ENCODE results near the gene SRPK3.

SRPK3 gene

GRCh38 chrX:153771415-153772315, 9.2 kb upstream of the SRPK3 start:
- Histone ChIP-seq H3K36me3 (ENCODE audit: control insufficient read depth, insufficient read depth, low read length) (no peaks in the 10 kb centered on the region), H3K4me1 (ENCODE audit: control insufficient read depth, insufficient read depth, low read length) (peaks cover under 1% of the 10 kb centered on the region), H3K4me3 (ENCODE audit: insufficient read depth, low read depth, low read length) (no peak overlapping the region), H3K27ac (ENCODE audit: insufficient read depth, low read depth, low read length, poor library complexity, severe bottlenecking) (no peak overlapping the region), H3K9me3 (ENCODE audit: control insufficient read depth, low read length) (no peaks in the 10 kb centered on the region), H3K27me3 (ENCODE audit: control insufficient read depth, insufficient read depth, low read length, poor library complexity, severe bottlenecking) (no peaks in the 10 kb centered on the region)
- WGBS, 2 experiments, result 91% methylated on average over 37 of the region's 37 CpGs

GRCh38 chrX:153772316-153773217, 8.3 kb upstream of the SRPK3 start:
- Histone ChIP-seq H3K27ac (ENCODE audit: insufficient read depth, low read depth, low read length, poor library complexity, severe bottlenecking) (no peak overlapping the region), H3K36me3 (ENCODE audit: control insufficient read depth, insufficient read depth, low read length) (no peaks in the 10 kb centered on the region), H3K4me3 (ENCODE audit: insufficient read depth, low read depth, low read length) (no peak overlapping the region), H3K9me3 (ENCODE audit: control insufficient read depth, low read length) (no peaks in the 10 kb centered on the region), H3K4me1 (ENCODE audit: control insufficient read depth, insufficient read depth, low read length) (no peaks in the 10 kb centered on the region), H3K27me3 (ENCODE audit: control insufficient read depth, insufficient read depth, low read length, poor library complexity, severe bottlenecking) (no peaks in the 10 kb centered on the region)
- WGBS, 2 experiments, result 88 to 90% methylated on average over 21 of the region's 21 CpGs

- WGBS, 2 experiments, result 96% methylated on average over 23 of the region's 23 CpGs
- Histone ChIP-seq H3K4me1 (ENCODE audit: control insufficient read depth, insufficient read depth, low read length) (no peaks in the 10 kb centered on the region), H3K36me3 (ENCODE audit: control insufficient read depth, insufficient read depth, low read length) (no peaks in the 10 kb centered on the region), H3K4me3 (ENCODE audit: insufficient read depth, low read depth, low read length) (no peak overlapping the region), H3K9me3 (ENCODE audit: control insufficient read depth, low read length) (no peaks in the 10 kb centered on the region), H3K27ac (ENCODE audit: insufficient read depth, low read depth, low read length, poor library complexity, severe bottlenecking) (no peak overlapping the region), H3K27me3 (ENCODE audit: control insufficient read depth, insufficient read depth, low read length, poor library complexity, severe bottlenecking) (no peaks in the 10 kb centered on the region)
These were observed 7.6 kb upstream of the SRPK3 start for GRCh38 chrX:153773218-153773611.

GRCh38 chrX:153773741-153774575, 6.9 kb upstream of the SRPK3 start:
- H3K27ac ChIP-seq (ENCODE audit: insufficient read depth, low read depth, low read length, poor library complexity, severe bottlenecking), result no peak overlapping the region
- 94 to 95% methylated on average over 48 of the region's 48 CpGs for WGBS, 2 experiments
- no peaks in the 10 kb centered on the region for H3K9me3 ChIP-seq (ENCODE audit: control insufficient read depth, low read length)
- H3K27me3 ChIP-seq (ENCODE audit: control insufficient read depth, insufficient read depth, low read length, poor library complexity, severe bottlenecking), result no peaks in the 10 kb centered on the region
- no peaks in the 10 kb centered on the region for H3K4me1 ChIP-seq (ENCODE audit: control insufficient read depth, insufficient read depth, low read length)
- H3K4me3 ChIP-seq (ENCODE audit: insufficient read depth, low read depth, low read length), result no peak overlapping the region
- H3K36me3 ChIP-seq (ENCODE audit: control insufficient read depth, insufficient read depth, low read length), result no peaks in the 10 kb centered on the region

- no peak overlapping the region for H3K4me3 ChIP-seq (ENCODE audit: insufficient read depth, low read depth, low read length)
- H3K36me3 ChIP-seq (ENCODE audit: control insufficient read depth, insufficient read depth, low read length), result no peaks in the 10 kb centered on the region
- WGBS, 2 experiments, result 92 to 96% methylated on average over 34 to 37 of the region's 37 CpGs
- H3K27me3 ChIP-seq (ENCODE audit: control insufficient read depth, insufficient read depth, low read length, poor library complexity, severe bottlenecking), result no peaks in the 10 kb centered on the region
- no peaks in the 10 kb centered on the region for H3K9me3 ChIP-seq (ENCODE audit: control insufficient read depth, low read length)
- peaks cover 2% of the 10 kb centered on the region for H3K4me1 ChIP-seq (ENCODE audit: control insufficient read depth, insufficient read depth, low read length)
- H3K27ac ChIP-seq (ENCODE audit: insufficient read depth, low read depth, low read length, poor library complexity, severe bottlenecking), result no peak overlapping the region
These were observed 6.1 kb upstream of the SRPK3 start for GRCh38 chrX:153774576-153775292.

- Histone ChIP-seq H3K27ac (ENCODE audit: insufficient read depth, low read depth, low read length, poor library complexity, severe bottlenecking) (no peak overlapping the region), H3K36me3 (ENCODE audit: control insufficient read depth, insufficient read depth, low read length) (no peaks in the 10 kb centered on the region), H3K9me3 (ENCODE audit: control insufficient read depth, low read length) (no peaks in the 10 kb centered on the region), H3K27me3 (ENCODE audit: control insufficient read depth, insufficient read depth, low read length, poor library complexity, severe bottlenecking) (no peaks in the 10 kb centered on the region), H3K4me3 (ENCODE audit: insufficient read depth, low read depth, low read length) (no peak overlapping the region), H3K4me1 (ENCODE audit: control insufficient read depth, insufficient read depth, low read length) (peaks cover 2% of the 10 kb centered on the region)
- 95 to 96% methylated on average over 42 of the region's 42 CpGs for WGBS, 2 experiments
These were observed 5.3 kb upstream of the SRPK3 start for GRCh38 chrX:153775293-153776119.

GRCh38 chrX:153776120-153776599, 4.7 kb upstream of the SRPK3 start:
- Histone ChIP-seq H3K4me1 (ENCODE audit: control insufficient read depth, insufficient read depth, low read length) (peaks cover 2% of the 10 kb centered on the region), H3K9me3 (ENCODE audit: control insufficient read depth, low read length) (no peaks in the 10 kb centered on the region), H3K27me3 (ENCODE audit: control insufficient read depth, insufficient read depth, low read length, poor library complexity, severe bottlenecking) (no peaks in the 10 kb centered on the region), H3K27ac (ENCODE audit: insufficient read depth, low read depth, low read length, poor library complexity, severe bottlenecking) (no peak overlapping the region), H3K4me3 (ENCODE audit: insufficient read depth, low read depth, low read length) (no peak overlapping the region), H3K36me3 (ENCODE audit: control insufficient read depth, insufficient read depth, low read length) (no peaks in the 10 kb centered on the region)
- WGBS, 2 experiments, result 98% methylated on average over 4 to 16 of the region's 20 CpGs

- WGBS, 2 experiments, result 94 to 96% methylated on average over 13 to 15 of the region's 22 CpGs
- Histone ChIP-seq H3K9me3 (ENCODE audit: control insufficient read depth, low read length) (no peaks in the 10 kb centered on the region), H3K4me3 (ENCODE audit: insufficient read depth, low read depth, low read length) (no peak overlapping the region), H3K27ac (ENCODE audit: insufficient read depth, low read depth, low read length, poor library complexity, severe bottlenecking) (no peak overlapping the region), H3K27me3 (ENCODE audit: control insufficient read depth, insufficient read depth, low read length, poor library complexity, severe bottlenecking) (no peaks in the 10 kb centered on the region), H3K4me1 (ENCODE audit: control insufficient read depth, insufficient read depth, low read length) (peaks cover 2% of the 10 kb centered on the region), H3K36me3 (ENCODE audit: control insufficient read depth, insufficient read depth, low read length) (no peaks in the 10 kb centered on the region)
These were observed 4.2 kb upstream of the SRPK3 start for GRCh38 chrX:153776611-153777045.
